Uterus (tissue), 2 donors: ENCODE results near the gene CDKAL1.

Experiments used
- CTCF ChIP-seq, 4 experiments: fragments of 200-600 bp in 2 of 4; fragments of 450-650 bp in 2 of 4; sonication (generic) in 2 of 4; IDR thresholded peaks; one replicate each; pipeline ENCODE4 v1.5.1; 2016 to 2019; ENCODE audit warnings: antibody characterized with exemption in 4 of 4, mild to moderate bottlenecking in 2 of 4, moderate library complexity in 1 of 4
- POLR2A ChIP-seq, 2 donors: fragments of 450-650 bp; IDR thresholded peaks; one replicate each; pipeline ENCODE4 v1.6.1; 2016; ENCODE audit warnings: antibody characterized with exemption in 2 of 2, mild to moderate bottlenecking in 1 of 2, moderate library complexity in 1 of 2

GRCh38 chr6:20932284-20932683 is 398.0 kb downstream of the CDKAL1 start:
- TF ChIP-seq CTCF (IDR thresholded peaks at IDR 0.05), result no peak
- no peak for TF ChIP-seq POLR2A (IDR thresholded peaks at IDR 0.05)
